NCI-H187 (cell line): ENCODE results near the gene CLIC5.

ENCODE experiments used
- DNase-seq, 2 experiments: peaks; one replicate each; lab custom pipeline; 2025; lab: John Stamatoyannopoulos, UW

CLIC5 gene

DNA sequence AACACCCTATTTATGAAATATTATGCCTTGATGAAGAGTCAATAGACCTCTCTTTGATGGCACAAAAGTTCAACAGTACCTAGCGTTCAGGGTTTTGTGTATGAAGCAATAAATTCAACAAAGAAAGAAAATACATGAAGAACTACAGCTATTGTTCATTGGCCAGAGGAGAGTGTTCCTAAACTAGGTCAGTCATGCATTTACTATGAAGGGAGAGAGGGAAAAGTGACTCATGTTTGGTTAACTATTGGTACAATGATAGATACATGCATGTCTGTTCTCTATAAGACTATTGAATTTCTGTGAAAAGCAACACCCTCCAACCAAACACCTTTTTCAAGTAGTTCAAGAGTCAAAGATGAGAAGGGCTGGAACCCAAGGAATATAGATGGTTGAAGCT lies 50.7 kb downstream of the CLIC5 start:
- no peak for DNase-seq

DNA sequence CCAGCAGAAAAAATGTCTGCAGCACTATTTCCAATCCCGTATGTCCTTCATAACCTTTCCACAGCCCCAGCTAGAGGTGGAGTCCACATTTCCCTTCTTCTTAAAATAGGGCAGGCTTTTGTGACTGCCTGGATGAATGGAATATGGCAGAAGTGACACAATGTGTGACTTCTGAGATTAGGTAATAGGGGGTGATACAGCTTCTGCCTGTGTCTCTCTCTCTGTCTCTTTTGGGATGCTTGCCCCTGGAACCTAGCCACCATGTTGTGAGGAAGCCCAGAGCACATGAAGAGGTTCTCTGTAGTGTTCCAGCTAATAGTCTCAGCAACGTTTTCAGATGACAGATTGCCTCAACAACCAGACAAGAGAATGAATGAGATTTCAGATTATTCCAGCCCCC lies 51.4 kb downstream of the CLIC5 start:
- DNase-seq: no peak

DNA sequence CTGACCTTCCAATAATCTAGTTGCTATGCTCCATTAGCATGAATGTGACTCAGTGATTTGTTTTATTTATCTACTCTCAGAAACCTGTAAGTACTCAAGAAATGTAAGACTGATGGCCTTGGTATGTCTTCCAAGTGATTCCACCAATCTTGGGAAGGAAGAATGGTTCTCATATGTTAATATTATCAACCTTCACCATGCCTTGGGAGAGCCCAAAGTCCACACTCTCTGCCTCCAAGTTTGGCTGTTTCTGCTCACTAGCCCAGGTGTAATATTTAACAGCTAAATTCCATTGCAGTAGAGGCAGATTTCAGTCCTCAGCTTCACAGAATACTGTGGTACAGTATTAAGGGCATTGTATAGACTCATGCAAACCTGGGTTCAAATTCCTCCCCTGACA lies 51.8 kb downstream of the CLIC5 start:
- no peak for DNase-seq

DNA sequence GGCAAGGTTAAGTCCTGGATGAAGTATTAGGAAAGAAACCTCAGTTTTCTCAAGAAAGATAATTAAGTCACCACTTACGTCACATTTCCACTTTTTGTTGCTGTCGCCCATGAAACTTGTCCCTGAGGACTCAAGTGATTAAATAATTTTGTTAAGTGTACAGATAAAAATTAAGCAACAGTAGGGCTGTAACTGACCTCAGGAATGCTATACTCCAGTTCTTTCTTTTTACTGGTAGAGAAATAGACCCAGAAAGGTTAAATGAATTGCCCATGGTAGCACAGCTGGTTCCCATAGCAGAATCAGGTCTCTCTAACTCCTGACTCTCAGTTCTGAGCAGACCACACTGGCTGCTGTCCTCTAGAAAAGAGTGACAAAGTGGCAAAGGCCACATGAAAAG lies 54.5 kb downstream of the CLIC5 start:
- DNase-seq: no peak

DNA sequence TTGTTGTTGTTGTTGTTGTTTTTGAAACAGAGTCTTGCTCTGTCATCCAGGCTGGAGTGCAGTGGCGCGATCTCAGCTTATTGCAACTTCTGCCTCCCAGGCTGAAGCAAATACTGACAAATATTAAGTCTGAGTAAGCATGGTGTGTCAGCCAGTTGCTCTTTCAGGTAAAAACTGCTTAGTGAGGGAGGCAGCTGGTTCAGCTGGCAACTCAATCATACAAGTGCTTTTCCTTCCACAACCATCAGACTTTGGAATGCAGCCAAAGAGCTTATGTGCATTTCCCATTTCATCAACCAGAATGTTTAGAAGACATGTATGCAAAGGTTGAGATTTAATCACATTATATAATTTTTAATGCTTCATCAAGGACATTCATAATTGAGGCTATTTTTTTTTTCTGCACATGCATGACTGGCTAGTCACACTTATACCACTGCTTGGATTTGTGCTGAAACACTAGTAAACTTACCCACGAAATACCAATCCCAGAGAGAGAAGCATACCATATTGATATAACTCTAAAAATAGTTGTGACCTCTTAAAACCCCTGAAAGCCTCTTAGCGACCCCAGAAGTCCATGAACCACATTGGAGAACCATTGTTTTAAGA lies 56.0 kb downstream of the CLIC5 start:
- DNase-seq: peak; percentile 6 to 31

DNA sequence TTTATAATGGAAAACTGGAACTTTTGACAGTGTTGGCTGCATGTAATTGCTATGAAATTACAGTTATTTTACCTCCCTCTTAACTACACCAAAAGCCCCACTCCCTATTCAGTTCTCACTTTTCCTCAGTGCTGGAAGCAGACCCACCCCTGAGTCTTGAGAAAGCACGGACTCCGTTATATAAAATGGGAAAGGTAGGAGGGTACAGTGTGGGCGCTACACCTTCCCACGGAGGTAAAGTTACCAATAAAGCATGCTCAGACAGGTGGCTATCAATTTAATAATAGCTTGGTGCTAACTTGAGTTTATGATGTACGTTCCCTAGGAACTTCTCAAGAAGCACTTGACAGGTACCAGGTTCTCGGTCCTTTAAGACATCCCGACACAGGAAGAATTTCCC lies 59.0 kb downstream of the CLIC5 start:
- no peak for DNase-seq

DNA sequence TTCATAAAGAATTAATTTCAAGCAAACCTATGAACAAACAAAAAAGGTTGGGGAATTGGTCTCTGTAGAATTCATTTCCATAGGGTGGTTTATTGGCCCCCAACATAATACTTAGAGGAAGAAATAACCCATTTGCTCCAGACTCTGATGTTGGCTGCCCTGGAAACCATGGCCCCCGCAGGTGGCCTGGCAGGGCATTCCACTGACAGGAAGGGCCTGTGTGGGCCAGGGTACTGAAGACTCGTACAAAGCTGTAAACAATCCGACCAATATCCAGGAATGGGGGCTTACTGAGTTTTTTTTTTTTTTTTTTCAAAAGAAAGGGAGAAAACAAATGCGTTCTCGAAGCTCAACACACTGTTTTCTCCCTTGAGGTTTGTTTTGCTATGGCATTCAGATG lies 59.5 kb downstream of the CLIC5 start:
- DNase-seq: no peak

DNA sequence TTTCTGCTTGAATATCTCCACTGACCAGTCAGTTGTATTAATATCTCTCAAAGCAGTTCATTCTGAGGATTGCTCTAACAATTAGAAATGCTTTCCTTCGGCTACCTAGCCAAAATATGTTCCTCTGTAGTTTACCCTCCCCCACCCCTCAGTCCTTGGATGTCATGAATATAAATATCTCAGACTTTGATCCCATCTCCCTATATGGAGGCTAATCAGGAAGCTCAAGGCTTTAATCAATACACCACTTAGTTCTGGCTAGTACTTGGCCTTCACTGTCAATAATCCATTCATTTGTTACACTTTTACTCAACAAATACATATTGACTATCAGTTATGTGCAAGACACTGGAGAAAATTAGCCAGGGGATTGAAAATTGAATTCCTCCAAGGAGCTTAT lies 60.1 kb downstream of the CLIC5 start:
- DNase-seq: no peak

DNA sequence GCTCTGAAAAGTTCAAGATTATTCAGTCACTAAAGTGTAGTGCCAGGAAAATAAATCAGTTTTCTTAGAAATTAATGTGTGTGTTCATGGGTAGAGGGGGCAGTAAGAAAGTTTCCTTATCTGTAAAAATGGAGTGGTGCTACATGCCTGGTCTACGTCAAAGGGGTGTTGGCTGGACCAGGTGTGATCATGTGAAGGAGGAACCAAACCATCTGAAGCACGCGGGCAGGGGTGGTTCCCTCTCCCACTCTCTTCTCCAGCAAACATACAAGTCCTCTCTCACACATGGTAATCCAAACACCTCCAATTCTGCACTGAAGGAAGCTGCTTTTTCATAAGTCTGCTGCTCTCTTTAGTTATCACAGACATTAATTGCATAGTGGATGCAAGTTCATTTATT lies 63.1 kb downstream of the CLIC5 start:
- no peak for DNase-seq

DNA sequence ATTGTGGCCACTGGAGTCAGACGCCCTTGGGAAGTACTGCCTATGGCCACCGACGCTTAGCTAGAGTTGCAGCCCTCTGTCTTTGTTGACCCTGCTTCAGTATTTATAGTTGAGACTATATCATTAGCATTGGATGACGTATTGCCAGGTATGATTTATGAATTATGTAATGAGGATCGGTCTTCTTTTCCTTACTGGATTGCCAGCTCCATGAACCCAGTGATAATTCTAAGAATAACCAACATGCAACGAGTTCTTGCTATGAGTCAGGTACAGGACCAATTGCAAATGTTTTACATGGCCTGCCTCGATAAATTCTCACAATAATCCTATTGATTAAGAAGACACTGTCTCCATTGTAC lies 63.5 kb downstream of the CLIC5 start:
- DNase-seq: no peak

DNA sequence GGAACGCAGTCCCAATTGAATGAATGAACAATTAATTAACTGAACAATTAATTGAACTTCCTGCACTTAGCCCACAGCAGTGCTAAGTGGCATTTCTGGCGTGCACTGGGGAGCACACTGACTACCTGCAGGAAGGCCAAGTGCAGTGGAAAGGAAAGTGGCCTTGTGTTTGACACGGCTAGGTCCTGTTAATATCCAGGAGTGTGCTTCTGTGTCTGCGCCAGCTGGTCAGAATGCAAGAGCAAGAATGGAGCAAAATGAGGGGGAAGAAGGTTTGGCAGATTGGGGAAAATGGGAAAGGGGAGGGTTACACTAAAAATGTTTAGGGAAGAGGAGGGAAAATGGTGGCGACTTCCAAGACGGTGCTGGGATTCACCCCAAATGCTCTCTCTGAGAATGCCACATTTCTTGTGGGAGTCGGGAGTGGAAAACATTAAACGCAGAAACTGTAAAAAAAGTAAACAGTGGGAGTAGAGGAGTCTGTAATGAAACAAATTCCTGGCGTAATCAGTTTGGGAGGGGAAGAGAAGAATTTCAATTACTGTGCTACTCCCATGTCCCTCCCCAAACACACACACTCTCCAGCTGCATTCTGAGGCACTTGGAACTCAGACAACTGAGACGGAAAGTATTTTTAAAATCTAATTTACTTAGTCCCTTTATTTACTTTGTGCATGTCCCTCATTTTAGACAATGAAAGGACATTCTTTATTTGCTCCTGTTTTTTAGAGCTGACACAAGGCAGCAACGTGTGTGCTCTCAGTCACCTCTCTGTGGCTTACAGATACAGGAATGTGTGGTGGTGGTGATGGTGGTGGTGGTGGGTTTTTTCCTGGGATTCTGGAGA lies 64.1 kb downstream of the CLIC5 start:
- no peak for DNase-seq

DNA sequence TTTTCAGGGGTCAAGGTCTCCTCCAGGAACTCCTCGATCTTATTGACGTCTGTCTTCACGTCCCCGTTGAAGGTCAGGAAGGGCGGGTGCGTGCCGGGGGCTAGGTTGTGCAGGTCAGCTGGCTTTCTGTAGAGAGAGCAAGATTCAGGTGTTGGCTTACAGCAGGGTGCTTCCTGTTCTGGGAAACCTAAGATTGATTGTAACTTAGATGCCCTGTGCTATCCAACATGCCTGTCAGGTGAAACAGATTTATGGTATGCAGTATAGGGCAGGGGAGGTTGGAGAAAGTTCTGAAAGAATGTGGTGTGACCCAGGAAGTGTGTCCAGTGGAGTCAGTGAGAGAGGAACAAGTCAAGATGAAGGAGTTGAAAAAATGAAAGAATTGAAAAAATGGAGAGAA lies 66.4 kb downstream of the CLIC5 start:
- DNase-seq: no peak

DNA sequence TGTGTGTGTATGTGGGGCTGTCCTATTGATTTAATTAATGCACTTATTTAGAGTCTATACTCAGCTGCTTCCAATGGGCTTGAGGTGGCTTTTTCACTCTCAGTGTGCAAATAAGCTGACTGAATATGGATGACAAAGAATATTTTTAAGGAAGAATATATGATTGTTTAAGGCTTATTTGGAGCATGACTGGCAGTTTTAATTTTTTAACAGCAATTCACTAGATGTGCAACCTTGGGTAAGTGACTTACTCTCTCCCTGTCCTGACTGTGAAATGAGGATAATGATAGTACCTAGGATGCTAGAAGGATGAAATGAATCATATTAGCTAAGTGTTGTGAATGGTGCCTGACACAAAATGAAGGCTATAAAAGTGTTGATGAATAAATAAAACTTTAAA lies 67.9 kb downstream of the CLIC5 start:
- no peak for DNase-seq

DNA sequence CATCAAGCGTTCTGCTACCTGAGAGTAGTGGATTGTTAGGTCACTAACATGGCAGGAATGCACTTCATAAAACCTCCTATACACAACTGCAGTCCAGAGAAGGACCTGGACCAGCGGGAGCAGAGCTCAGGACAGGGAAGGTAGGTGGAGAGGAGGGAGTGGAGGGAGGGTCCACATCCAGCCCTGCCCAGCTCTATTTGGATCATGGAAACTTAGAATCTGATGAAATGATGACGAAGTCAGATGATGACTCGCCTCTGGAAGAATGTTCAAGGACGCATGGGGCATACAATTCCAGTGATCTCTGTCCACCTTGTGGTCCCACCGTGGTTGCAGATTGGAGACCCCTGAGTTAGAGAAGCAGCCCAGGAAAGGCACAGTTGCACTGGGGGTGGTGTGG lies 68.8 kb downstream of the CLIC5 start:
- no peak for DNase-seq

DNA sequence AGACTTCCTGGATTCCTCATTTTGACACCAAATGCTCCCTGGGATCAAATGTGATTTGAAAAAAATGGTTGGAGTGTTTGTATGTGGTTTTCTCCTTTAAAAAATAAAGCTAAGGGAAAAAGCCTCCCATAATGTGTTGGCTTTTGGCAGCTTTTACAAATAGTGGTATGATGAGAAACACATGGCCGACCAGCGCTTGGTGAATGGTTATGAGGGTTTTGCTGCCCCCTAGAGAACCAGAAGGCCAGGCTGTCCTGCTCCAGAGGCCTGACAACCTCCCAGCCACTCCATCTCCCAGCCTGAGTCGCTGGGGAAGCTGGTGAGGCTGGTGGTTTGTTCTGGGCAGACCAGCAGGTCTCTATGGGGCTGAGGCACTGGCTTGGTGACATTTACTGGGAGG lies 69.3 kb downstream of the CLIC5 start:
- DNase-seq: no peak

DNA sequence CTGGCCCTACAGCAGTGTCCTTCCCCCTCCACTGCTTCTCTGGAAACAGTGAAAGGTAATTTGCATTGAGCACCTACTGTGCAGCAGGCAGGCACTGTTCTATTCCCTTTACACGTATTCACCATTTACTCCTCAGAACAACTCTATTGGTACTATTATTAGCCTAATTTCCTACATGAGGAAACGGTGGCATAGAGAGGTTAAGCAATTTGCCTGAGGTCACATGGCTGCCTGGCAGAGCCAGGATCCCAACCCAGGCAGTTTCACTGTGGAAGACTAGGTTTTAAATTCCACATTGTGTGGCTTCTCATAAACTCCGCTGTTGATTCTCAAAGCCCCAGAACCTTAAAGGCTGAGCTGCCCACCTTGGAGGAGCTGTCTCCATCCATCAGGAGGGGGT lies 72.7 kb downstream of the CLIC5 start:
- DNase-seq: no peak

DNA sequence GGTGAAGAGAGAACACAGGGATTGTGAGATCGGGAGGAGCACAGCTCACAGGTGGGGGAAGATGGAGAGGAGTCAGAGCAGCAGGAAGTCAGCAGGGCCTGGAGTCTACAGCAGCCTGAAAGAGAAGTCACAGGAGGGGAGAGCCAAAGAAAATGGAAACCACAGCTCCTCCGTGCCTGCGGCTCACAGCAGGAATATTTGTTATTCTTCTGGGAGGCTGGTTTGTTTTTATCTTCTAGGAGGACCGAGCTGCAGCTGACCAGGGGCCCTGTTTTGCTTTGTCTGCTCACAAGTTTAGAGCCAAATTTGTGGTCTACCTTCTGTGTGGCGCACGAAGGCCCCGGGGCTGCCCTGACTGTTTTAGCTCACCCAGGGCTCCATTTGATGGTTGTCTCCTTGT lies 81.8 kb downstream of the CLIC5 start:
- no peak for DNase-seq

DNA sequence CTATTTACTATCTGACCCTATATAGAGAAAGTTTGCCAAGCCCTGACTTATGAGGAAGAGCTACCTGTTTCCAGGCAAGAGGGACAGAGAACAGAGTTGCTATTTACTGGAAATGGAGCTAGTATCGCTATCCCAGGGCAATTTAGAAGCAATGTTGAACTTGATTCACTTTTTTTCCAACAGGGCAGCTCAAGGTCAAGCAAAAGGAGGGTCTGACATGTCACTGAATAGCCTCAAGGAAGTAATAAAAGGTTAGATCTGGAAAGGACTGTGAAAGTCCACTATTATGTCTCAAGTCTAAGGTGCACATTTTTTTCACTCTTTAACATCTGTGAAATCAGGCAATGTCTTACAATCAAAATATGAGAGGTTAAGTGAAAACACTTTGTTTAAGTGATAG lies 84.4 kb downstream of the CLIC5 start:
- DNase-seq: no peak

DNA sequence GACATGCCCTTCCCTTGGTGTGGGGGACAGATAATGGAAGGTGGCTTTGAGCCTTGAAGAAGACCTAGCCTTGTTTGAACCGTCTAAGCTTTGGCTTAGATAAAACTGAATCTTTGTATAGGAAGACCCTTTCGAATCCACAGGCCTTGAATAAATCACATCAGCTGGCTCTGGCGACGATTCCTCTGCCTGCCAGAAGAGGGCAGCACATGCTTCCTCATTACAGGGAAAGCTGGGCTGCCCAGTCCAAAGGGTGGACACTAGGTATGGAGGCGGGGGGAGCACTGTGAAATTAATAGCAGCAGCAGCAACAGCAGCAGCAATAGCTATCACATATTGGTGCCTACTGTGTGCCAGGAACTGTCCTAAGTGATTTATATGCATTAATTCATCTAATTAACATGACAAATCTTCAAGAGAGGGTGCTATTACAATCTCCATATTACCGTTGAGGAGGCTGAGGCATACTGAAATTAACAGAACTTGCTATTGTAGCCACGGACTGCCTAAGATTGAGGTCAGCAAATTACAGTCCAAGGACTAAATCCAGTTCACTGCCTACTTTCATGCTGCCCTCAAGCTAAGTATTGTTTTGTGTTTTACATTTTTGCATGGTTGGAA lies 85.1 kb downstream of the CLIC5 start:
- no peak for DNase-seq

DNA sequence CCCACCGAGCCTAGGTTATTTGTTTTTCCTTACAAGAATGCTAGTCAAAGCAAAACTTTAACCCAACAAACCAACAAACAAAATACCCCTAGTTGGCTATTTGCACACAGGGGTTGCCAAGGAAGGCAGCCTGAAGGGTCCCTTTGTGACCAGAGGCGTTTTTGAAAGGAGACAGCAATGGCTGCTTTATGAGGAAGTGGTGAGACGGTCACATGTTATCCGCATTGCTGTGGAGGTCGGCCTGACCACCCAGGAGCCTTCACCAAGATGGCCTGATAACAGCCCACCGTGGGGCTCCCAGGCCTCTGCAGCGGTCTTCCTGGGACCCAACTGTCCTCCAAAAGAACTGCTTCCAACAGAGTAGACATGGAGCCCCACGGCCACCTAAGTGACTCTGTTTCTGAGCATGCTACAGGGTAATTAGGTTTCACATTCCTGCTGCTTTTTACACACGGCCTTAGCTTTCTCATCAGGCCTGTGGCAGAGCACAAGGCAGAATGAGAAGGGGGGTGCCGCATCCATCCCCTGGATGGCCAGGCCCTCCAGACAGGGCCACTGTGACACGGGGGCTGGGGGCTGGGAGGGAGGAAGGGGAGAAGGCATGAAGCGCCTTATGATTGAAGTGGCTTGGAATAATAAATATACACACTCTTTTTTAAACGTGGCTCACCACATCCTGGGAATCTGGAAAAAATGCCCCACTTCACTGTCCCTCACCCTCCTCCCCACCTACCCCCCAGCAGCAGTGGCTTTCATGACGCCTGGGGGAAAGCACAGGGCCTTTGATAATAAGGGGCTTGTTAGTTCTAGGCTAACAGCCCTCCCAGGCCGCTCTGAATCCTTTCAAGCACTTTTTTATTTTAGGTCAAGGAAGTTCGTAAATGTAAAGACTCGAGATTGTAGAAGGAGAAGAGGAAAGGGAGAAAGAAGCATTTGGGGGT lies 86.0 kb downstream of the CLIC5 start:
- DNase-seq: no peak

DNA sequence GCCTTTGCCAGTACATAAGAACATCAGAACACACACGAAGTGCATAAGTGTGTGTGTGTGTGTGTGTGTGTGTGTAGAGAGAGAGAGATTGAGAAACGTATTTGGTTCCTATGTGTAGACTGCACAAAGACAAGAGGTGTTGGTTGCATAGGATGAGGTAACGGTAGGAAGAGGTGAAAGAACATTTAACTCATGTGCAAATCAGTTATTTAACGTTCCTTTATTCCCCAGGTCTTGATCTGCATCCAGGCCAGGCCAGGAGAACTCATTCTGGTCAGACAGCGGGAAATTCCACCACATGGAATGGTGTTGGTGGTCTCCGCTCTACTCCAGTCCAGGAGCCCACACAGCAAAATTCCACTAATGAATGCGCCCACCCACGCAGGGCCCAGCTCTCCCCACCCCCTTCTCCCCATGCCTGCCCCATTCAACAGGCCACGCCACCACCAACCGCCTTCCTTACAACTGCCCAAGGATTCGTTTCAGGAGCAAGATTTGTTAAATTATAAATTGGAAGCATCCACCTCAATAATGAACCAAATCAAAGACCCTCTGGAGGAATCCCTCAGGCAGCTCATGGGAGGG lies 86.8 kb downstream of the CLIC5 start:
- no peak for DNase-seq
